Heart left ventricle (tissue), 16 donors: Measurements from ENCODE around the gene PTTG1IP. TPM values are rescaled to one million over a fixed set of nuclear protein-coding genes. Genes with fewer than 3 reads are reported as not detected.

Experiments used
- ATAC-seq, 4 donors: fragments of 200-7000 bp; cut with Tn5 transposase; one replicate each; pipeline ENCODE4 v1.9.1; 2020 to 2022; ENCODE audit warnings: moderate library complexity in 4 of 4, mild to moderate bottlenecking in 3 of 4, moderate number of reproducible peaks in 1 of 4
- DNase-seq, 5 donors: peaks; one replicate each; pipeline ENCODE4 v3.0.0-alpha.2; 2020
- H3K27ac ChIP-seq, 12 donors: fragments of 200-600 bp; sonication (generic) in 4 of 12; one replicate each; pipeline versions ENCODE4 v1.5.0 to v1.8.0; 2016 to 2022; ENCODE audit warnings: mild to moderate bottlenecking in 2 of 12
- H3K27me3 ChIP-seq, 9 donors: fragments of 200-600 bp; sonication (generic) in 2 of 9; one replicate each; pipeline versions ENCODE4 v1.5.1 to v1.8.0; 2016 to 2022; ENCODE audit warnings: mild to moderate bottlenecking in 3 of 9
- H3K36me3 ChIP-seq, 9 donors: fragments of 200-600 bp; sonication (generic) in 2 of 9; one replicate each; pipeline versions ENCODE4 v1.5.0 to v1.8.0; 2018 to 2022; ENCODE audit warnings: mild to moderate bottlenecking in 2 of 9
- H3K4me1 ChIP-seq, 12 donors: fragments of 200-600 bp; sonication (generic) in 4 of 12; one replicate each; pipeline versions ENCODE4 v1.5.0 to v1.8.0; 2016 to 2022; ENCODE audit warnings: mild to moderate bottlenecking in 3 of 12
- H3K4me3 ChIP-seq, 12 donors: fragments of 200-600 bp; sonication (generic) in 4 of 12; one replicate each; pipeline versions ENCODE4 v1.5.0 to v1.8.0; 2017 to 2022; ENCODE audit warnings: mild to moderate bottlenecking in 9 of 12, moderate library complexity in 4 of 12
- H3K9me3 ChIP-seq, 12 donors: fragments of 200-600 bp; sonication (generic) in 4 of 12; one replicate each; pipeline versions ENCODE4 v1.5.0 to v1.8.0; 2016 to 2022; ENCODE audit warnings: mild to moderate bottlenecking in 1 of 12
- POLR2A ChIP-seq, 2 donors: fragments of 450-650 bp; IDR thresholded peaks; one replicate each; pipeline ENCODE4 v1.6.1; 2017; ENCODE audit warnings: antibody characterized with exemption in 2 of 2, mild to moderate bottlenecking in 2 of 2, moderate library complexity in 2 of 2
- WGBS, 4 donors: extraction: QIAGEN DNeasy Blood & Tissue Kit in 2 of 4; methylation state at CpG; one replicate each; pipeline versions ENCODE4 v1.1.5 to v1.1.7; 2013 to 2018; 5-methylcytosine and 5-hydroxymethylcytosine counted together
- intact Hi-C, 10 donors: fragments of 100-400 bp; cut with DNase I; formaldehyde crosslinking; loops; one replicate each; pipeline versions ENCODE4 v1.11.1 to v1.14.2; 2022
- polyA plus RNA-seq, 2 donors: library from polyadenylated mRNA; stranded (reverse); fragments of 200-250 nt; gene quantifications; one replicate each; pipeline ENCODE4 v1.2.3, GENCODE V29; 2013
- total RNA-seq, 9 donors: library from RNA; depleted of rRNA in 2 of 9; stranded (reverse); fragments of >200 nt in 2 of 9; fragmentation: NEBNext Ultra II Directional in 3 of 9; extraction: Animal tissue kit (Norgen Biotek cat#: 25700) in 3 of 9; gene quantifications; one replicate each; pipeline versions ENCODE4 v1.1.0 to v1.2.4, GENCODE V29; 2016 to 2023
- TF ChIP-seq, protein P1 (sequence below), 12 donors: fragments of 200-600 bp; sonication (generic) in 4 of 12; IDR thresholded peaks; one replicate each; pipeline versions ENCODE4 v1.5.0 to v1.8.0; 2018 to 2022; ENCODE audit warnings: antibody characterized with exemption in 12 of 12, mild to moderate bottlenecking in 5 of 12
- donor health status: ischemic (EF 13 %, LVEDD 7.1; RV severe dilation, severe dysfunction).
- donor health status: healthy with polysubstance abuse.
- donor health status: DM: no; HTN: yes; CAD: no.
- donor health status: DM: no; HTN: no; CAD: no.
- donor health status: ischemic (EF 25% LVEDD 6.9; RV normal size, moderate dysfunction).
- donor health status: ischemic (EF 25% LVEDD 5.7; RV mildly dilated, moderate dysfunction).
- donor health status: healthy.
- donor health status: DM: yes; HTN: yes; CAD: no.
- donor health status: ischemic (EF 35%, LVEDD 5.7; RV mildly dilated, moderate dysfunction).
- donor health status: nonischemic (EF 11% LVEDD 7.7; RV severe dilation, severe dysfunction).
- donor health status: DM: yes; HTN: yes; CAD: no.
- donor health status: PGD.
- donor health status: ischemic (EF 29% LVEDD 5.4; RV normal size, mild dysfunction).
- donor health status: nonischemic (EF 23%, LVEDD 6.1; RV moderate dilation, normal function).

The PTTG1IP gene
- total and polyA plus RNA-seq, 11 donors: 126 to 319 (median 172) TPM

DNA sequence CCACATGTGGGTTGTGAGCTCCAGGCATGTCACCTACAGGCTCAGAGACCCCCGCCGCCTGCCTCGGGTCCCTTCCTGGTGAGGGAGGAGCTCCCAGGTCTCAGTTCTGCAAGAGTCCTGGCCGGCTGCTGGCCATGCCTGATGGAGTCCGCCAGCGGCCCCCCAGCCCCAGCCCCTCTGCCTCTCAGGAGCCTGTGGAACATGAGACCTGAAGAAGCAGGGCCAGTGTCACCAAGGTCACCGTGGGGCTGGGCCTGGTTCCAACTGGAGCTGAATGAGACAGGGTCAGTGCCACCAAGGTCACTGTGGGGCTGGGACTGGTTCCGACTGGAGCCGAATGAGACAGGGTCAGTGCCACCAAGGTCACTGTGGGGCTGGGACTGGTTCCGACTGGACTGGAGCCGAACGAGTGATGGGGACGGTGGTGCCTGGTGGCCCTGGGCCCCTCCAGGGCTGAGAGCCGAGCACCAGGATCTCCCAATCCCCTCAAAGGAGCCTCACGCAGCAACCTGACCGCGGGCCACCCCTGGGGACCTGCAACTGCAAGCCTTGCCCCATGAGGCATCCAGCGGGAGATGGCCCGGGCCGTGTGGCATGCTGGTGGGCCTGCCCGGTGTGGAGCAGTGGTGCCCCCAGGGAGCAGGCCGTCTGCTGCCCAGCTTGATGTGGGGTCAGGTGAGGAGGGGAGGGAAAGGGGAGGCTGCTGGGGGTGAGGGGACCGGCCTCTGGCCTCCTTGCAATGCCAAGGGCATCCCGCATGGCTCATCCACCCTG is 14.5 kb upstream of the PTTG1IP start:
- Histone ChIP-seq H3K9me3 (no peaks in the 10 kb centered on the region), H3K27ac (no peak overlapping the region), H3K36me3 (peaks cover 0 to 63% (median 0%) of the 10 kb centered on the region in 9 donors), H3K27me3 (no peaks in the 10 kb centered on the region), H3K4me1 (peaks cover 0 to 12% (median 0%) of the 10 kb centered on the region in 12 donors), H3K4me3 (no peak overlapping the region)
- ATAC-seq: peak in 1 of 4 donors; percentile 8
- no peak for TF ChIP-seq POLR2A (IDR thresholded peaks at IDR 0.05)
- TF ChIP-seq, protein P1, sequence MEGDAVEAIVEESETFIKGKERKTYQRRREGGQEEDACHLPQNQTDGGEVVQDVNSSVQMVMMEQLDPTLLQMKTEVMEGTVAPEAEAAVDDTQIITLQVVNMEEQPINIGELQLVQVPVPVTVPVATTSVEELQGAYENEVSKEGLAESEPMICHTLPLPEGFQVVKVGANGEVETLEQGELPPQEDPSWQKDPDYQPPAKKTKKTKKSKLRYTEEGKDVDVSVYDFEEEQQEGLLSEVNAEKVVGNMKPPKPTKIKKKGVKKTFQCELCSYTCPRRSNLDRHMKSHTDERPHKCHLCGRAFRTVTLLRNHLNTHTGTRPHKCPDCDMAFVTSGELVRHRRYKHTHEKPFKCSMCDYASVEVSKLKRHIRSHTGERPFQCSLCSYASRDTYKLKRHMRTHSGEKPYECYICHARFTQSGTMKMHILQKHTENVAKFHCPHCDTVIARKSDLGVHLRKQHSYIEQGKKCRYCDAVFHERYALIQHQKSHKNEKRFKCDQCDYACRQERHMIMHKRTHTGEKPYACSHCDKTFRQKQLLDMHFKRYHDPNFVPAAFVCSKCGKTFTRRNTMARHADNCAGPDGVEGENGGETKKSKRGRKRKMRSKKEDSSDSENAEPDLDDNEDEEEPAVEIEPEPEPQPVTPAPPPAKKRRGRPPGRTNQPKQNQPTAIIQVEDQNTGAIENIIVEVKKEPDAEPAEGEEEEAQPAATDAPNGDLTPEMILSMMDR (IDR thresholded peaks at IDR 0.05): no peak
- DNase-seq: peak in 2 of 5 donors; percentile 23 to 60
- WGBS, 4 donors: 77 to 90% (median 88%) methylated on average over 10 to 24 of the region's 24 CpGs
- intact Hi-C loops: no loop called here

DNA sequence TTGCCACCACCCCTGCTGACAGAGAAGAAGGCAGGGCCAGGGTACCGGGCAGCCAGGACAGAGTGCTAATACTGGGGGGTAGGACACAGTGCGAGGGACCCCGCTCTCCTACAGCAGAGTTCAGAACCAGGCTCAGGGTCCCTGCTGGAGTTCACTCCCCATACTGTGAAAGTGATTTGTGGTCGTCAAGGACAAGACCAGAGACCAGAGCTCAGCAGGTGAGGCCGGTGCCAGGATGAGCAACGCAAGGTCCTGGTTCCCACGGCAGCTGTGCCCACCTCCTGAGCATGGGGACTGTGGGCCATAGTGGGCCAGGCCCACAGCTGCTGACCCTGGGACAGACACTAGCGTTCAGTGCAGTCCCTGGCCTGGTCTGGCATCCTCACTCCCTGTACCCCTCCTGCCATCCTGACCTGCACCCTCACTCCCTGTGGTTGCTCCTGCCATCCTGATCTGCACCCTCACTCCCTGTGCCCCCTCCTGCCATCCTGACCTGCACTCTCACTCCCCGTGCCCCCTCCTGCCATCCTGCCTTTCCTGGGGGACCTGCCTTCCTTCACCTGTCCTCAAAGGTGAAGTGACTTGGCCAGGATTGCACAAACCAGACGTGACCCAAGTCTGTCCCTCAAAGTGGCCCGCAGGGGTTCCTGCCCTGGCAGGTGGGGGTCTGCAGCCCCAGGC is 13.8 kb upstream of the PTTG1IP start:
- no peak overlapping the region for H3K27ac ChIP-seq
- WGBS, 4 donors: 85 to 96% (median 90%) methylated on average over 11 of the region's 11 CpGs
- peaks cover 0 to 63% (median 0%) of the 10 kb centered on the region in 9 donors for H3K36me3 ChIP-seq
- no peak for ATAC-seq
- H3K4me3 ChIP-seq: no peak overlapping the region
- TF ChIP-seq POLR2A (IDR thresholded peaks at IDR 0.05): no peak
- TF ChIP-seq, protein P1 (IDR thresholded peaks at IDR 0.05): no peak
- no peaks in the 10 kb centered on the region for H3K9me3 ChIP-seq
- H3K27me3 ChIP-seq: no peaks in the 10 kb centered on the region
- intact Hi-C loops: no loop called here
- peaks cover 0 to 14% (median 0%) of the 10 kb centered on the region in 12 donors for H3K4me1 ChIP-seq
- peak in 3 of 5 donors; percentile 10 to 44 (median 17) for DNase-seq

DNA sequence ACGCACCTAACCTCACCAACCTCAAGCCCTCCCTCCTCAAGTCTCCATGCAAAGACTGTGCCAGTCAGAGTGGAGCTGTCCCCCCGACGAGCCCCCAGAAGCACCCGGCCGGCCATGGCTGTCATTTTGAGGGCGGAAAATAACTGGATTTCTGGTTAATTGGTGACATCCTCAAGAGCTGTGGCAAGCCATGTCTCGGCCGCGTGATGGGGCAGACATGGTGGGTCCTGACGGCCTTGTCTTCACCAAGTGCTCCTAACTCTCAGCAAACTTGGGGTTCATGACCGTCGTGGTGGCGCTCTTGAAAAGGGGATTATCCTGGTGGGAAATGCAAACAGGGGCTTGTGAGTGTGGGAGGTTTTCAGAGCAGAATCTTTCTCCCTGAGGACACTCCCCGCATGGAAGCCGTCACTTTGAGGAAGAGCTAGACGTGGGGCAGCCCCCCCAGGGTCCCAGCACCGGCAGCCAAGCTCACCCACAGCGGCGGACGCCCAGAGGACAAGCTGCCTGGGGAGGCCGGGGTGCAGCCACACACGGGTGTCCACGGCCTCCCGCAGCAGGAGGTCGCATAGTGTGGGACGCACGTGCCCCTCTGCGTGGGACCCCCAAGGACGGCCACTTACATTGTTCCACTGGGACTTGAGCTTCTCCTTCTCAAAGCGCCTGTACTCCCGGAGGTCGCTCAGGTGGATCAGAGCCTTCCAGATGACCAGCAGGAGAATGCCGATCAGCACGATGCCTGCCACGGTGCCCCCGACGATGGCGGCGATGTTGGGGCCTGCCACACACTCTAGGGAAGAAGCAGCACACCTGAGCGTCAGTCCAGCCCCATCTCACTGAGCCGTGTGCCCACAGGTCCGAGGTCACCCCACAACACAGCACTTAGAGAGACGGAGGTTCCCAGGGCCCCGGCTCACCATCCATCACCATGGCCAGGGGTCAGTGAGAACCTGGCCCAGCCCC is 12.9 kb upstream of the PTTG1IP start:
- H3K27ac ChIP-seq: no peak overlapping the region
- DNase-seq (peak in 2 of 5 donors; percentile 15 to 46), ATAC-seq (no peak)
- no peak for TF ChIP-seq POLR2A (IDR thresholded peaks at IDR 0.05)
- TF ChIP-seq, protein P1 (IDR thresholded peaks at IDR 0.05): no peak
- WGBS, 4 donors: 86 to 91% (median 90%) methylated on average over 25 to 44 of the region's 44 CpGs
- no peak overlapping the region for H3K4me3 ChIP-seq
- no peaks in the 10 kb centered on the region for H3K27me3 ChIP-seq
- H3K4me1 ChIP-seq: peaks cover 0 to 23% (median 2%) of the 10 kb centered on the region in 12 donors
- peaks cover 0 to 57% (median 0%) of the 10 kb centered on the region in 9 donors for H3K36me3 ChIP-seq
- no peaks in the 10 kb centered on the region for H3K9me3 ChIP-seq
- intact Hi-C loops: no loop called here
